Subcutaneous adipose tissue (tissue), 4 donors: ENCODE data around the gene EPHB3. TPM values are rescaled to one million over a fixed set of nuclear protein-coding genes. Genes with fewer than 3 reads are reported as not detected.

ENCODE experiments used
- CTCF ChIP-seq: fragments of 450-650 bp; IDR thresholded peaks from one replicate; pipeline ENCODE4 v1.5.1; 2016; ENCODE audit warnings: low read depth, mild to moderate bottlenecking, control low read depth, antibody characterized with exemption, moderate library complexity
- total RNA-seq, 4 donors: library from RNA; depleted of rRNA; stranded (reverse); fragments of >200 nt; gene quantifications; one replicate each; pipeline ENCODE4 v1.1.0, GENCODE V29; 2016

The EPHB3 gene
- total RNA-seq, 4 donors from 2014 or later = 0.17 to 0.22 TPM; not detected in 2

GRCh38 chr3:184577546-184577945 lies 16.0 kb downstream of the EPHB3 start:
- no peak for TF ChIP-seq CTCF

GRCh38 chr3:184578218-184578617 lies 16.6 kb downstream of the EPHB3 start:
- TF ChIP-seq CTCF = no peak

GRCh38 chr3:184578822-184579221 lies 17.2 kb downstream of the EPHB3 start:
- TF ChIP-seq CTCF = no peak

- TF ChIP-seq CTCF = no peak
Measured at GRCh38 chr3:184579513-184579912, 17.9 kb downstream of the EPHB3 start.

GRCh38 chr3:184580376-184580775 lies 18.8 kb downstream of the EPHB3 start:
- no peak for TF ChIP-seq CTCF

- no peak for TF ChIP-seq CTCF
Measured at GRCh38 chr3:184581331-184581855, 19.8 kb downstream of the EPHB3 start.

- no peak for TF ChIP-seq CTCF
Measured at GRCh38 chr3:184582646-184583577, 21.3 kb downstream of the EPHB3 start.
